Measurements from ENCODE around the gene BRSK1.

BRSK1 gene

GRCh38 chr19:55345818-55346724 is 62.3 kb downstream of the BRSK1 start:
- Histone ChIP-seq H4K20me1 (ENCODE audit: insufficient read depth, low read length, poor library complexity, severe bottlenecking) (peaks cover 14% of the 10 kb centered on the region), H3F3A (ENCODE audit: low read depth) (no peaks in the 10 kb centered on the region), H3K4me1 (ENCODE audit: insufficient read depth, low read length, poor library complexity, severe bottlenecking) (peaks cover 8% of the 10 kb centered on the region), H3K36me3 (ENCODE audit: insufficient read depth, low read length) (no peaks in the 10 kb centered on the region), H3K27me3 (ENCODE audit: insufficient read depth, low read length, poor library complexity, severe bottlenecking) (no peaks in the 10 kb centered on the region), H2AFZ (ENCODE audit: low read length) (no peak overlapping the region), H3K9me2 (replicated peaks; ENCODE audit: low read depth, low read length) (no peaks in the 10 kb centered on the region), H3K79me2 (ENCODE audit: insufficient read depth, low read length) (peaks cover 18% of the 10 kb centered on the region), H3K4me2 (ENCODE audit: low read depth, low read length, poor library complexity, severe bottlenecking) (no peak overlapping the region), H3K9me3 (ENCODE audit: insufficient read depth, low read depth, low read length) (no peaks in the 10 kb centered on the region), H3K4me3 (ENCODE audit: low read length, poor library complexity, severe bottlenecking) (no peak overlapping the region), H3K9ac (ENCODE audit: low read depth, low read length, poor library complexity, severe bottlenecking) (no peak overlapping the region)
- no peak for TF ChIP-seq EZH2phosphoT487 (IDR thresholded peaks at IDR 0.05; ENCODE audit: borderline replicate concordance)

DNA sequence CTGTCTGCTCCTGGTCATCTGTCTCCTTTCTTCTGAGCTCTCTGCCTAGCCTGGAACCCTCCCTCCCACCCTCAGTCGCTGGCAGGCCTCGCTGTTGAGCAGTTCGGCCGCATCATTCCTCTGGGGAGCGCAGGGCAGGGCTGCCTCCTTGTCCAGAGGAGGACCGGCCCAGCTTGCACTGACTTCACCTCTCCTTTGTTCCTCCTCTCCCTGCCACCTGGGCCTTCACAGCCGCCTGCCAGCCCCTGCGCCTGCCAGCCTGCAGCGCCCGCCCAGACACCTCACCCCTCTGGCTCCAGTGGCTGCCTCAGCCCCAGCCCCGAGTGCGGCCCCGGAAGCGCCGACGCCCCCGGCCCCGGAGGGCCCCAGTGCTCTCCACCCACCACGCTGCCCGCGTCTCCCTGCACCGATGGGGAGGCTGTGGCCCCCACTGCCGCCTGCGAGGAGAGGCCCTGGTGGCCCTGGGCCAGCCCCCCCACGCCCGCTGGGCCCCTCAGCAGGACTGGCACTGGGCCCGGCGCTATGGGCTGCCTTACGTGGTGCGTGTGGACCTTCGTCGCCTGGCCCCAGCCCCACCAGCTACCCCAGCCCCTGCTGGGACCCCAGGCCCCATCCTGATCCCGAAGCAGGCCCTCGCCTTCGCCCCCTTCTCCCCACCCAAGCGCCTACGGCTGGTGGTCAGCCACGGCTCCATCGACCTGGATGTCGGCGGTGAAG is 63.1 kb downstream of the BRSK1 start:
- no peaks in the 10 kb centered on the region for H3K27me3 ChIP-seq (ENCODE audit: insufficient read depth, low read length, poor library complexity, severe bottlenecking)
- H3K4me1 ChIP-seq (ENCODE audit: insufficient read depth, low read length, poor library complexity, severe bottlenecking), result peaks cover 3% of the 10 kb centered on the region
- H3K36me3 ChIP-seq (ENCODE audit: insufficient read depth, low read length), result no peaks in the 10 kb centered on the region
- H2AFZ ChIP-seq (ENCODE audit: low read length), result no peak overlapping the region
- peaks cover 7% of the 10 kb centered on the region for H4K20me1 ChIP-seq (ENCODE audit: insufficient read depth, low read length, poor library complexity, severe bottlenecking)
- no peak overlapping the region for H3K4me3 ChIP-seq (ENCODE audit: low read length, poor library complexity, severe bottlenecking)
- H3F3A ChIP-seq (ENCODE audit: low read depth), result no peaks in the 10 kb centered on the region
- TF ChIP-seq CTCF (conservative IDR thresholded peaks at IDR 0.05; ENCODE audit: low read length), result no peak
- no peak for TF ChIP-seq EZH2phosphoT487 (IDR thresholded peaks at IDR 0.05; ENCODE audit: borderline replicate concordance)
- no peak overlapping the region for H3K4me2 ChIP-seq (ENCODE audit: low read depth, low read length, poor library complexity, severe bottlenecking)
- peaks cover 12% of the 10 kb centered on the region for H3K79me2 ChIP-seq (ENCODE audit: insufficient read depth, low read length)
- H3K9me2 ChIP-seq (replicated peaks; ENCODE audit: low read depth, low read length), result no peaks in the 10 kb centered on the region
- H3K9ac ChIP-seq (ENCODE audit: low read depth, low read length, poor library complexity, severe bottlenecking), result no peak overlapping the region
- H3K9me3 ChIP-seq (ENCODE audit: insufficient read depth, low read depth, low read length), result no peaks in the 10 kb centered on the region

- no peaks in the 10 kb centered on the region for H3K36me3 ChIP-seq (ENCODE audit: insufficient read depth, low read length)
- no peaks in the 10 kb centered on the region for H3K9me3 ChIP-seq (ENCODE audit: insufficient read depth, low read depth, low read length)
- peaks cover 6% of the 10 kb centered on the region; the same call in 1 of the 2 replicates for H3K79me2 ChIP-seq (ENCODE audit: insufficient read depth, low read length)
- H3K9me2 ChIP-seq (replicated peaks; ENCODE audit: low read depth, low read length), result no peaks in the 10 kb centered on the region
- H2AFZ ChIP-seq (ENCODE audit: low read length), result no peak overlapping the region
- no peak overlapping the region for H3K9ac ChIP-seq (ENCODE audit: low read depth, low read length, poor library complexity, severe bottlenecking)
- no peak for TF ChIP-seq CTCF (conservative IDR thresholded peaks at IDR 0.05; ENCODE audit: low read length)
- no peak for TF ChIP-seq EZH2phosphoT487 (IDR thresholded peaks at IDR 0.05; ENCODE audit: borderline replicate concordance)
- no peaks in the 10 kb centered on the region for H3K27me3 ChIP-seq (ENCODE audit: insufficient read depth, low read length, poor library complexity, severe bottlenecking)
- H3F3A ChIP-seq (ENCODE audit: low read depth), result no peaks in the 10 kb centered on the region
- H3K4me2 ChIP-seq (ENCODE audit: low read depth, low read length, poor library complexity, severe bottlenecking), result no peak overlapping the region
- H3K4me1 ChIP-seq (ENCODE audit: insufficient read depth, low read length, poor library complexity, severe bottlenecking), result no peaks in the 10 kb centered on the region
- H4K20me1 ChIP-seq (ENCODE audit: insufficient read depth, low read length, poor library complexity, severe bottlenecking), result peaks cover 1% of the 10 kb centered on the region
- no peak overlapping the region for H3K4me3 ChIP-seq (ENCODE audit: low read length, poor library complexity, severe bottlenecking)
These were observed 63.7 kb downstream of the BRSK1 start for GRCh38 chr19:55347442-55348009.
